Neural progenitor cell (in vitro differentiated cells): ENCODE data around the gene CACNA1C.

Experiments
- EZH2 ChIP-seq: fragments of 200-600 bp; sonication (generic); IDR thresholded peaks from 2 replicates; pipeline ENCODE4 v1.6.1; 2017; ENCODE audit warnings: antibody characterized with exemption, mild to moderate bottlenecking, moderate library complexity
- EZH2phosphoT487 ChIP-seq: fragments of 200-600 bp; sonication (generic); IDR thresholded peaks from 2 replicates; pipeline ENCODE4 v1.6.1; 2017; ENCODE audit warnings: antibody characterized with exemption
- TF ChIP-seq, protein P1 (sequence below): fragments of 200-600 bp; sonication (generic); IDR thresholded peaks from 2 replicates; pipeline ENCODE4 v1.5.1; 2017; ENCODE audit warnings: antibody characterized with exemption, mild to moderate bottlenecking

DNA sequence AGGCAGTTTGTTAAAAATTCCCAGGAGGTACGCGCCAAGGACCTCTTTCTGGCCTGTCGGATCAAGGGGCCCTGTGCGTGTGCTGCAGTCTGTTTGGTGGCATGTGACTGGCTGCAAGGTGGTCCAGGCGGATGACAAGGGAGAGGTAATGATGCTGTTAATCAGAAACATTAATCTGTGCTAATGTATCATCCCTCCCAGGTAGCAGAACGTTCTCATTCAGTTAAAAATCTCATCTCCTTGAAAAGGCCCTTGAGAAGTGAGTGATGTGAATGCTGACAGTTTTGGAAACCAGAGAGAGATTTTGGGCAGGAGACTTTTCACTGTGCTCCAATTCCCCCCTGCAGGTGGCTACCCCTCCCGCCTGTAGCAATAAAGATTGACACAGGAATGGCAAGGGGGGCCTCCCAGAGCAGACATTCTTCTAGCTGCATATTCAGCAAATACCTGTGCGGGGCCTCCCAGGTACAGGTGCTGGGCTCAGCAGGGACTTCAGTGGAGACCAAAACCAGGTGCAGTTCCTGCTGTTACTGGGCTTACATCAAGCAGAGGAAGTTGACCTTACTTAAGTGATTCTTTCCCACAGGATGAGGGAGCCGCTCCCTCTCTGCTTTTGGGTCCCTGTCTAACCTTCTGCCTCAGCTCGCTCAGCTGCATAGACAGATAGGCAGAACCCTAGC lies 364.8 kb downstream of the CACNA1C start:
- TF ChIP-seq, protein P1, sequence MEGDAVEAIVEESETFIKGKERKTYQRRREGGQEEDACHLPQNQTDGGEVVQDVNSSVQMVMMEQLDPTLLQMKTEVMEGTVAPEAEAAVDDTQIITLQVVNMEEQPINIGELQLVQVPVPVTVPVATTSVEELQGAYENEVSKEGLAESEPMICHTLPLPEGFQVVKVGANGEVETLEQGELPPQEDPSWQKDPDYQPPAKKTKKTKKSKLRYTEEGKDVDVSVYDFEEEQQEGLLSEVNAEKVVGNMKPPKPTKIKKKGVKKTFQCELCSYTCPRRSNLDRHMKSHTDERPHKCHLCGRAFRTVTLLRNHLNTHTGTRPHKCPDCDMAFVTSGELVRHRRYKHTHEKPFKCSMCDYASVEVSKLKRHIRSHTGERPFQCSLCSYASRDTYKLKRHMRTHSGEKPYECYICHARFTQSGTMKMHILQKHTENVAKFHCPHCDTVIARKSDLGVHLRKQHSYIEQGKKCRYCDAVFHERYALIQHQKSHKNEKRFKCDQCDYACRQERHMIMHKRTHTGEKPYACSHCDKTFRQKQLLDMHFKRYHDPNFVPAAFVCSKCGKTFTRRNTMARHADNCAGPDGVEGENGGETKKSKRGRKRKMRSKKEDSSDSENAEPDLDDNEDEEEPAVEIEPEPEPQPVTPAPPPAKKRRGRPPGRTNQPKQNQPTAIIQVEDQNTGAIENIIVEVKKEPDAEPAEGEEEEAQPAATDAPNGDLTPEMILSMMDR = no peak
- TF ChIP-seq EZH2 (no peak), EZH2phosphoT487 (no peak)
